AG04450 (cell line): Measurements from ENCODE around the gene PELI2. TPM values are rescaled to one million over a fixed set of nuclear protein-coding genes. Genes with fewer than 3 reads are reported as not detected.

ENCODE experiments used
- CTCF ChIA-PET: fragments of 300-600, 350-600 bp; formaldehyde crosslinking; extraction: SDS; loops from one replicate; lab custom pipeline; 2022; ENCODE audit warnings: antibody characterized with exemption, inconsistent platforms; lab: Charles Lee
- POLR2A ChIA-PET: fragments of 350-600 bp; formaldehyde crosslinking; extraction: SDS; loops from one replicate; lab custom pipeline; 2021; ENCODE audit warnings: antibody characterized with exemption, inconsistent platforms; lab: Yijun Ruan, JAX
- DNase-seq: peaks from one replicate; pipeline ENCODE4 v3.0.0-alpha.2; 2011; ENCODE audit warnings: low read depth, low spot score
- H3K27ac ChIP-seq: one replicate; pipeline ENCODE4 v1.5.1; 2012; ENCODE audit warnings: low read depth, low read length, control low read depth
- H3K27me3 ChIP-seq: one replicate; pipeline ENCODE4 v1.6.0; 2012; ENCODE audit warnings: low read length; ENCODE audit not compliant: control insufficient read depth, insufficient read depth
- H3K4me3 ChIP-seq: 2 replicates; pipeline ENCODE4 v1.5.1; 2011; ENCODE audit warnings: mild to moderate bottlenecking, low read depth, low read length, control low read depth
- H3K9me3 ChIP-seq: 2 replicates; pipeline ENCODE4 v1.5.1; 2012; ENCODE audit warnings: low read length; ENCODE audit not compliant: control insufficient read depth, insufficient read depth
- polyA plus RNA-seq: library from polyadenylated mRNA; depleted of rRNA; stranded (reverse); fragments of >200 nt; gene quantifications from 2 replicates; pipeline ENCODE4 v1.2.3, GENCODE V29; 2011
- TF ChIP-seq, protein P1 (sequence below): IDR thresholded peaks from 2 replicates; pipeline ENCODE4 v1.5.1; 2011; ENCODE audit warnings: low read depth, low read length, control low read depth, inconsistent platforms

PELI2 gene
- polyA plus RNA-seq, 1 experiment = 25.7 TPM

- H3K27ac ChIP-seq = no peak overlapping the region
- DNase-seq = no peak
- TF ChIP-seq, protein P1, sequence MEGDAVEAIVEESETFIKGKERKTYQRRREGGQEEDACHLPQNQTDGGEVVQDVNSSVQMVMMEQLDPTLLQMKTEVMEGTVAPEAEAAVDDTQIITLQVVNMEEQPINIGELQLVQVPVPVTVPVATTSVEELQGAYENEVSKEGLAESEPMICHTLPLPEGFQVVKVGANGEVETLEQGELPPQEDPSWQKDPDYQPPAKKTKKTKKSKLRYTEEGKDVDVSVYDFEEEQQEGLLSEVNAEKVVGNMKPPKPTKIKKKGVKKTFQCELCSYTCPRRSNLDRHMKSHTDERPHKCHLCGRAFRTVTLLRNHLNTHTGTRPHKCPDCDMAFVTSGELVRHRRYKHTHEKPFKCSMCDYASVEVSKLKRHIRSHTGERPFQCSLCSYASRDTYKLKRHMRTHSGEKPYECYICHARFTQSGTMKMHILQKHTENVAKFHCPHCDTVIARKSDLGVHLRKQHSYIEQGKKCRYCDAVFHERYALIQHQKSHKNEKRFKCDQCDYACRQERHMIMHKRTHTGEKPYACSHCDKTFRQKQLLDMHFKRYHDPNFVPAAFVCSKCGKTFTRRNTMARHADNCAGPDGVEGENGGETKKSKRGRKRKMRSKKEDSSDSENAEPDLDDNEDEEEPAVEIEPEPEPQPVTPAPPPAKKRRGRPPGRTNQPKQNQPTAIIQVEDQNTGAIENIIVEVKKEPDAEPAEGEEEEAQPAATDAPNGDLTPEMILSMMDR = no peak
- CTCF ChIA-PET = no interaction called here
- no peak overlapping the region for H3K4me3 ChIP-seq
- POLR2A ChIA-PET = no interaction called here
- no peaks in the 10 kb centered on the region for H3K27me3 ChIP-seq
- H3K9me3 ChIP-seq = no peaks in the 10 kb centered on the region
Observed at GRCh38 chr14:56243110-56243509, 124.9 kb downstream of the PELI2 start.

DNA sequence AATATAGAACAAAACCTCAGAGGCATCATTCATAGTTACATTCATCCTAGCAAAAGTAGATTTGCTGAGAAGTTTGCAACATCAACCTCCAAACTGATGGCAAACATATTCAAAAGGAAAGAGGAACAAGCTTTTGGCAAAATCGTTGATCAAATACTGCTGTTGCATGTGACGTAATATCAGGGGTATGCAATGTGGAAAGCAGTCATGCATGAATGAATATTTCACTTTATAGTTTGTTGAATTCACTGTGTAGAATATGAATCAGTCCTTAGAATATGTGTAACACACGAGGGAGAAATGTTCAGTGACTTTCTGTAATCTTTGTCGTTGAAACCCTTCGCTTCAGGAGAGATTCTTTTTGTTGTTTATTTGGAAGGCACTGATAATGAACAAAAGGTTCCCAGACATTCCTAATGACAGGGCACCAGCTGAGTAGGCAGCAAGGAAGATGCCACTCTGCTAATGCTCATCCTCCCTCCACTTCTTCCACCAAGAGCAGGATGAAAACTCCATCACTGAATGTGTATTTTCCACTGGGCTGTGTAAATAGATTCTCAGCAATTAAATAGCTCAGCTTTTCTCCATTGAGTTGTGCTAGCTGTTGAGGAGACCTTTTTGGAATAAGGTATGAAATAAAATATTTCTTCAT lies 126.1 kb downstream of the PELI2 start:
- ChIA-PET CTCF (interaction anchor here (0.6 to 0.9 kb wide), 2 partner anchors 20 to 631 kb away, joined by 3 to 4 read pairs; no protein-coding TSS in a partner anchor), POLR2A (interaction anchor here (0.6 to 0.7 kb wide), 3 partner anchors 107 to 125 kb away, joined by 3 to 5 read pairs (median 3); no protein-coding TSS in a partner anchor)
- no peaks in the 10 kb centered on the region for H3K27me3 ChIP-seq
- DNase-seq = peak; percentile 75
- H3K27ac ChIP-seq = peak overlapping the region; percentile 95
- H3K4me3 ChIP-seq = peak overlapping the region; percentile 35; the same call in 1 of the 2 replicates
- TF ChIP-seq, protein P1 = no peak
- no peaks in the 10 kb centered on the region for H3K9me3 ChIP-seq

DNA sequence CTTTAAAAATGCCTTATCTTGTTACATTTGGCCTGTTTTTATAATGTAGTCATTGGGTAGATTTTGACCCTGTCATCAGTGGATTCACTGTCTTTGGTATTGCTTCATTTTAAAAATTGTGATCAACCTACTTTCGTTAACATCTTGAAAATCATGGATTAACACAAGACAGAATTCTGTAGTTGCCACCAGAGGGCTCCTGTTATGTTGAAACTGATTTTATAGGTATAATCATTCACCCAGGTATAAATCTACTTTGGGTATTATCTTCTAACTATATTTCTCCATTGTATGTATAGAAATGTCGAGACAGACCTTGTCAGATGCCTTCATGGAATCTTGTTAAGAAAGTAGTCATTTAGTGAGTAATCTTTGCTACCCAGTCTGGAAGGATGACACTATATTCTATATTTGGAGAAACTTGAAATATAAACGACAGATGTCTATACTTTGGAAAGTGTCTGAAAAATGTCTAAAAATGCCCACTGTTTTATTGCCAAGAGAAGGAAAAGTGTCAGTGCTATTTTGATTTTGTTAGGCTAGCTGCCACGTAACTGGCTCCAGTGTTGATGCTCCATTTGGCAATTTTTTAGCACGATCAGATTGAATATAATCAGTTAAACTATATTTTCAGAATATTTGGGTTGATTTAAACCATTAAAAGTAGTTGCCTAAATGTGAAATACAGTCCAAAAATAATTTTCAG lies 129.4 kb downstream of the PELI2 start:
- H3K9me3 ChIP-seq = no peaks in the 10 kb centered on the region
- ChIA-PET POLR2A (no interaction called here), CTCF (interaction anchor here (1.0 kb wide), 1 partner anchor 83 kb away, joined by 3 read pairs; no protein-coding TSS in a partner anchor)
- DNase-seq = no peak
- H3K27me3 ChIP-seq = no peaks in the 10 kb centered on the region
- no peak overlapping the region for H3K27ac ChIP-seq
- H3K4me3 ChIP-seq = no peak overlapping the region
- TF ChIP-seq, protein P1 = peak; percentile 37; the same call in 1 of the 2 replicates

DNA sequence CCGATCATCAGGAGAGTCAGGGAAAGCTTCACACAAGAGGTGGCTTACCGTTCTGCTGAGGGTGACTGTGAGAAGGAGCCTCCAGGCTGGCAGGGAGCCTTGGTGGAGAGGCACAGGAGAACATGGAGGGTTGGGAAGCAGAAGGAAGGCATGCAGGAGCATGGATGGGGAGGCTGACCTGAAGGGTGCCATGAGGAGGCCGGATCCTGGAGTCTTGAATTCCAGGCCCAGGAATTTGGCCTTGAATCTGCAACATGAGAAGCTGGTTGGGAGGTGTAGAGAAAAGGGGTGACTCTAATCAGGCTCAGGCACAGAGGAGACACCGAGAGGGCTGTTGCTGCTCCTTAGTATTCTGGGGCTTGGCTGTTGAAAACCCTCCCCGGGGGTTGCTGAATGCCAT lies 130.2 kb downstream of the PELI2 start:
- Histone ChIP-seq H3K27ac (no peak overlapping the region), H3K4me3 (no peak overlapping the region), H3K9me3 (no peaks in the 10 kb centered on the region), H3K27me3 (no peaks in the 10 kb centered on the region)
- no peak for DNase-seq
- ChIA-PET POLR2A (no interaction called here), CTCF (interaction anchor here (1.0 kb wide), 1 partner anchor 82 kb away, joined by 3 read pairs; no protein-coding TSS in a partner anchor)
- TF ChIP-seq, protein P1 = no peak

DNA sequence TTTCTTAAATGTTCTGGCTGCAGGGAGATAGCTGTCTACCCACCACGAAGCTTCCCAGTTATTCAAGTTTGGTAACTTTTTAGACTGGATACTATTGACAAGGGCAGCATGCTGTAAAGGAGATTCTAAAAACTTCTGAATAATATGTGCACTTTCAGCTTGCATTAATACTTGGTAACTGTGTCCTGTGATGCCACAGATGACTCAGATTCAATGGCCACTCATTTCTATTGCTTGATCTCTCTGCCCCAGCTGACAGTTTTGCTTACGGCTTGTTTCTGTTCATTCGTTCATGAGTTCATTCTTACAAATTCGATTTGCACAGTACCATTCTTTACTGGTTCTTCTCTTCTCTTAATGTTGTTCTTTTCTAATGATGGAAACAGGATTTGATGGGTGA lies 142.8 kb downstream of the PELI2 start:
- no peak for DNase-seq
- Histone ChIP-seq H3K27ac (no peak overlapping the region), H3K27me3 (no peaks in the 10 kb centered on the region), H3K9me3 (no peaks in the 10 kb centered on the region), H3K4me3 (no peak overlapping the region)
- CTCF ChIA-PET = no interaction called here
- TF ChIP-seq, protein P1 = no peak
- POLR2A ChIA-PET = no interaction called here
